22Rv1 (cell line): ENCODE results near the gene XPR1.
A peak's percentile ranks its signal among the peaks of the same experiment; 100 is the strongest.

ENCODE experiments used
- H3K27ac ChIP-seq: fragments of 450-650 bp; 2 replicates; pipeline ENCODE4 v1.5.1; 2017
- ZFX ChIP-seq: fragments of 450-650 bp; IDR thresholded peaks from 2 replicates; pipeline ENCODE4 v1.6.1; 2017; ENCODE audit warnings: antibody characterized with exemption, borderline replicate concordance
- TF ChIP-seq, protein P1 (sequence below): fragments of 450-650 bp; IDR thresholded peaks from 2 replicates; pipeline ENCODE4 v1.5.1; 2017; ENCODE audit warnings: mild to moderate bottlenecking

XPR1 gene

DNA sequence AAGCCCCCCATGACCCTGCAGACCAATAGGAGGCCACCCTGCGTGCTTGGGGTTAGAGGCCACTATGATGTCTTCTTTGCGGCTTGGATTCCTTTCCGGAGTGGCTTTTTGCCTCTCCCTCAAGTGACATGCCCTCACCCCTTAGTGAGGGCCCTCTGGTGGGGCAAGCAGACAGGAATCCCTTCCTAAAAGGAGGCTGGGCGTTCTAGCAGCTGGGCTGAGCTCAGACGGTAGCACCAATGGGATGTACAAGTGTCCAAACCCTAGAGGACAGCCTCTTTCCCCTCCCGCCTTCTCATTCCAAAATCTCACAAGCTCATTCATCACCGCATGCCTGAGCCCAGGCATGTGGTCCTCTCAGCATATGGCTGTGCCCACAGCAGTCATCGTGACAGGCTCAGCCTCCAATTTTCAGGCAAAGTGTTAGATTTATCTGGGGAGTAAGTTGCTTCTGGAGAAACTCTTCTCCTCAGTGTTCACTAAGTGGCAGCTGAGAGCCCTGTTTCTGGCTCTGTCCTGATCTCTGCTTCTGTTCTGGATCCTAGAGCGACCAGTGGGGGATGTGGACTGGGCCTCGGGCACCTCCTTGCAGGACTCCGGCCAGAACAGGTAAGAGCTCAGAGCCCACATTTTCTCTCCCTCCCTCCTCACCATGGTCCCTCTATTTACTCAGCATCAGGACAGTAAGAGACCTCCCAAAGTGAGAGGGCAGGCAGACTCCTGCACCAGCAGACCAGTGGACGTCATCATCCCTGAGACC, 285.7 kb downstream of the XPR1 start:
- no peak for TF ChIP-seq ZFX
- TF ChIP-seq, protein P1, sequence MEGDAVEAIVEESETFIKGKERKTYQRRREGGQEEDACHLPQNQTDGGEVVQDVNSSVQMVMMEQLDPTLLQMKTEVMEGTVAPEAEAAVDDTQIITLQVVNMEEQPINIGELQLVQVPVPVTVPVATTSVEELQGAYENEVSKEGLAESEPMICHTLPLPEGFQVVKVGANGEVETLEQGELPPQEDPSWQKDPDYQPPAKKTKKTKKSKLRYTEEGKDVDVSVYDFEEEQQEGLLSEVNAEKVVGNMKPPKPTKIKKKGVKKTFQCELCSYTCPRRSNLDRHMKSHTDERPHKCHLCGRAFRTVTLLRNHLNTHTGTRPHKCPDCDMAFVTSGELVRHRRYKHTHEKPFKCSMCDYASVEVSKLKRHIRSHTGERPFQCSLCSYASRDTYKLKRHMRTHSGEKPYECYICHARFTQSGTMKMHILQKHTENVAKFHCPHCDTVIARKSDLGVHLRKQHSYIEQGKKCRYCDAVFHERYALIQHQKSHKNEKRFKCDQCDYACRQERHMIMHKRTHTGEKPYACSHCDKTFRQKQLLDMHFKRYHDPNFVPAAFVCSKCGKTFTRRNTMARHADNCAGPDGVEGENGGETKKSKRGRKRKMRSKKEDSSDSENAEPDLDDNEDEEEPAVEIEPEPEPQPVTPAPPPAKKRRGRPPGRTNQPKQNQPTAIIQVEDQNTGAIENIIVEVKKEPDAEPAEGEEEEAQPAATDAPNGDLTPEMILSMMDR, result peak; percentile 54
- no peak overlapping the region for H3K27ac ChIP-seq

DNA sequence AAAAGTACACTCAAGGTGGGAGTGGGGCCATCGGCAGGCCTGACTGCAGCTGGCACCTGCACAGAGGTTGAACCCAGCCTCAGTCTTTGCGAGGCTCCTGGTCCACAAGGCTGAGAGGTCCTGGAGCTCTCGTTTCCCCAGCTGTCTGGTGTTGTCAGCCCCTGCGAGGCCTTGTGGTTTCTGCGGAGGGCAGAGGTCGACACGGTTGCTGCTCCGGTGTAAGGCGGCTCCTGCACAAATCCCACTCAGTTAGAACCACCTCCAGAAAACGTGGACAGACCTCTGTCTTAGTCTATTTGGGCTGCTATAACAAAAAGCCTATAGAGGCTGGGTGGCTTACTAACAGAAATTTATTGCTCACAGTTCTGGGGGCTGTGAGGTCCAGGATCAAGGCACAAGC, 286.7 kb downstream of the XPR1 start:
- TF ChIP-seq, protein P1, result no peak
- TF ChIP-seq ZFX, result no peak
- no peak overlapping the region for H3K27ac ChIP-seq

DNA sequence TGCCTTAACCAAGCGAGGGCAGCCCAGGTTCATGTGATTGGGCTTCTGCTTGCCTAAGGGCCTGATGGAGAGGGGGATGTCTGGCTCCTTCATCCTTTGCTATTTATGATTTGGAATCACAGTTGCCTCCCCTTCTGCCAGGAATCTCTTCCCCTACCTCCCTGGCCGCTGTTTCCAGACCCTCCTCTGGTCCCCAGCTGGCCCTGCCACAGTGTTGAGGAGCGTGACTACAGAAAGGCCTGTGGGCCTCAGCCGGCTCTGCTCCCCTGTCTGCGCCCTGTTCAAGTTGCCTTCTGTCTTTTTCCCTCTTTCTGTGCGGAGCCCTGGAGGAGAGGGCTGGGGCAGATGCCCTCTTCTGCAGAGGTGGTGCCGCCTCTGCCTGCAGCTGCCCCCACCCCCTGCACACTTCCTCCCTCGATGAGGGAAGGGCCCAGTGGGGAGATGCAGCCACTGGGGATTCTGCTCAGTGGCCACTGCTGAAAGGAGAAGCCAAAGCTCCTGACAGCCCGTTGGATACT, 287.4 kb downstream of the XPR1 start:
- no peak for TF ChIP-seq ZFX
- TF ChIP-seq, protein P1, result no peak
- no peak overlapping the region for H3K27ac ChIP-seq

DNA sequence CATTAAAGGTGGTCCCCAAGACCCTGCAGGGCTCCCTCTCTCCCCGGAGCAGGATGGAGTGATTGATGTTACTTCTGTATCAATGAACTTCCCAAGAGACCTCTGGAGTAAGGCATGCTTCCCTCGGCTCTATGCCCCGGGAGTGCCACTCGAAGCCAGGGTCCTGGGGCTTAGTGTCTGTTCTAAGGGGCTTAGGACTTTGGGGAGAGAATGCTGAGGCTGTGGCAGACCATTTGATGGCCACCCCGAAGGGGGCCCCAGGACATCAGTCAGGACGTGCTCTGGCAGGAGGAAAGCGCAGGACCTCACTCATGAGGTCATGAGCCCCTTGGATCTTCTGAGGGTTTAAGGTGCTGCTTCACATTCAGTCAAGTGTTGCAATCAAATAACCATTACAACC, 288.4 kb downstream of the XPR1 start:
- no peak overlapping the region for H3K27ac ChIP-seq
- TF ChIP-seq, protein P1, result no peak
- TF ChIP-seq ZFX, result no peak

DNA sequence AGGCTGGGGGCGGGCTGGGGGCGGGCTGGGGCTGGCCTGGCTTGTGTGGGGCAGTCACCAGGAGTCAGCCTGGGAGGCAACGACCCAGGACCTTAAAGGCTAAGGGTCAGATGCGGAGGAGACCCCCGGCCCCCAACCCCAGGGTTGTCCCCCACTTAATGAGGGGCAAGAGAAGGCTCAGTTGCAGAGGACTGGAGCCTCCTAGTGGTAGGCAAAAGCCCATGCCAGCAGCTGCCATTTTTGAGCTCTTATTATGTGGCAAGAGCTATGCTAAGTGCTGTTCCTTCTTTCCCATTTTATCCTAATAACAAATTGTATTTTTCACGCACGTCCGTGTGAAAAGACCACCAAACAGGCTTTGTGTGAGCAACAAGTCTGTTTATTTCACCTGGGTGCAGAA, 288.9 kb downstream of the XPR1 start:
- TF ChIP-seq, protein P1, result peak; percentile 73
- TF ChIP-seq ZFX, result no peak
- no peak overlapping the region for H3K27ac ChIP-seq

DNA sequence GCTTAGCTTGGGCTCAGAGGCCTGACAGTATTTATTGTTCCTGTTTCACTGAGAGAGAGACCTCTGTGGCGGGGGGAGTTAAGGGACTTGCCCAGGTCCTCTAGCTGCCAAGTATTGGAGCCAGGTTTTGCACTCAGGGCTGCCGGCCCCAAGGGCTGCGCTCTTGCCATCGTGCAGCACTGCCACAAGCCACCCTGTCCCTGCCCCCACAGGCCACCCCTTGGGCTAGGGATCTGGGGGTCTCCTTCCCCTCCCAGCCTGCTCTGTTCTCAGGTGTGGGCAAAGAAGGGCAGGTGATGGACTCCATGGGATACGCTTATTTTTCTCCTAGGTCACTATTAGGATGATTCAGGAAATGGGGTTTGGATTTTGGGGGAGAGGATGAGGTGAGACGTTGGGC, 289.6 kb downstream of the XPR1 start:
- TF ChIP-seq, protein P1, result no peak
- H3K27ac ChIP-seq, result no peak overlapping the region

DNA sequence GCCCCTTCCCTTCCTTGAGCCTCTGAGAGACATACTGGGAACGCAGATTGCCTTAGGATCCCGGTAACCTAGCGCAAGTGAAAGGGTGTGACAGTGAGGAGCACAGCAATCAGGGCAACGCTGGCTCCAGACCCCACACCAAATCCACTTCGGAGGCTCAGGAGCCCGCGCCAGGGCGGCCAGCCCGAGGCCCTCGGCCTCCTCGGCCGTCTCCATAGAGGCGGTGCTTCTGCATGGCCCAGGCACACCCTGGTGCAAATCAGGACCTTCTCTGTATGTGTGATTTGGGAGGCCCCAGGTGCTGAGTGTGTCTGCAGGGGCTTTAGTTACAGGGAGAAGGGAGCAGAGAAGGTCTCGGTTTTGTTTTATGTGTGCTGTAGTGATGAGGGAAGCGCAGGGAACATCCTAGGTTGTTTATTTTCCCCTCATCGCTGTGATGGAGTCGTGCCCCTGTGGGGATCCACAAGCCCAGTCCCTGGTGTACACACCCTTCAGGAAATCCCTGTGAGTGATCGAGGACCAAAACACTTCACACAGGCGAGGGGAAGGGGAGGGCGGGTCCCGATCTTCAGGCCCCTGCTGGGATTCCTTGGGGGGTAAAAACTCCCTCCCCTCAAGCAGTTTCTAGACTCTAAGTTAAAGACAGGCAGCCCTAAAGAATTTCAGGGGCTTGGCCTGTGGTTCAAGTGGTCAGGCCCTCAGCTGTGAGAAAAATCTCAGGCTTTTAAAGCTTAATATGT, 290.2 kb downstream of the XPR1 start:
- H3K27ac ChIP-seq, result no peak overlapping the region
- TF ChIP-seq, protein P1, result no peak
- TF ChIP-seq ZFX, result no peak
